Measurements from ENCODE around the gene ZNF143. TPM values are rescaled to one million over a fixed set of nuclear protein-coding genes. Genes with fewer than 3 reads are reported as not detected.
A peak's percentile ranks its signal among the peaks of the same experiment; 100 is the strongest.

The ZNF143 gene
- total and polyA plus RNA-seq, 2 of the 13 experiments (the other 11 are each of a cell fraction or from before 2014, with no cell fraction given) = 22.4 to 35.6 TPM

GRCh38 chr11:9574622-9575259 lies 113.9 kb downstream of the ZNF143 start (continued):
- no peak for TF ChIP-seq CSRNP2 (CRISPR knock-in tag; conservative IDR thresholded peaks at IDR 0.05; ENCODE audit: low read depth)
- no peak for TF ChIP-seq NFE2L1 (CRISPR knock-in tag; IDR thresholded peaks at IDR 0.05; ENCODE audit: borderline replicate concordance)
- TF ChIP-seq SRSF4 (IDR thresholded peaks at IDR 0.05; ENCODE audit: low read depth, low read length, poor library complexity, severe bottlenecking) = no peak
- TF ChIP-seq ZNF20 (CRISPR knock-in tag; IDR thresholded peaks at IDR 0.05) = no peak
- no peak for TF ChIP-seq HNRNPK (IDR thresholded peaks at IDR 0.05; ENCODE audit: low read depth, low read length, poor library complexity, severe bottlenecking)
- no peak for TF ChIP-seq TSC22D2 (CRISPR knock-in tag; IDR thresholded peaks at IDR 0.05; ENCODE audit: borderline replicate concordance)
- 0 out of 2 replicates have a peak, but pooled peaks have one; percentile 38 for TF ChIP-seq ZNF749 (CRISPR knock-in tag; IDR thresholded peaks at IDR 0.05; ENCODE audit: borderline replicate concordance)
- TF ChIP-seq ZNF143 (CRISPR knock-in tag; IDR thresholded peaks at IDR 0.05) = no peak
- TF ChIP-seq DR1 (CRISPR knock-in tag; IDR thresholded peaks at IDR 0.05) = peak; percentile 47; the same call in 1 of the 2 replicates
- no peak for TF ChIP-seq ZNF10 (CRISPR knock-in tag; IDR thresholded peaks at IDR 0.05; ENCODE audit: borderline replicate concordance, low read depth)
- no peak for TF ChIP-seq ZFP37 (CRISPR knock-in tag; IDR thresholded peaks at IDR 0.05; ENCODE audit: borderline replicate concordance)
- no peak for TF ChIP-seq PCBP1 (IDR thresholded peaks at IDR 0.05; ENCODE audit: borderline replicate concordance, low read depth, low read length)
- TF ChIP-seq GMEB2 (CRISPR knock-in tag; IDR thresholded peaks at IDR 0.05; ENCODE audit: low read depth) = no peak
- peak; percentile 84 for TF ChIP-seq AGO2 (optimal IDR thresholded peaks at IDR 0.05; ENCODE audit: low read depth, low read length)
- TF ChIP-seq ZNF160 (CRISPR knock-in tag; IDR thresholded peaks at IDR 0.05) = no peak
- TF ChIP-seq ZNF17 (CRISPR knock-in tag; IDR thresholded peaks at IDR 0.05) = no peak
- TF ChIP-seq NRL (CRISPR knock-in tag; IDR thresholded peaks at IDR 0.05; ENCODE audit: borderline replicate concordance) = peak; percentile 43; the same call in 1 of the 2 replicates
- peak; percentile 33 for TF ChIP-seq TBX2 (CRISPR knock-in tag; IDR thresholded peaks at IDR 0.05; ENCODE audit: borderline replicate concordance)
- peak; percentile 87 for TF ChIP-seq ZNF891 (CRISPR knock-in tag; IDR thresholded peaks at IDR 0.05)
- TF ChIP-seq FOXA1 (IDR thresholded peaks at IDR 0.05) = no peak
- no peak for TF ChIP-seq FOXA1 (CRISPR knock-in tag; IDR thresholded peaks at IDR 0.05)
- TF ChIP-seq ADNP (CRISPR knock-in tag; IDR thresholded peaks at IDR 0.05) = no peak
- TF ChIP-seq ZNF704 (CRISPR knock-in tag; IDR thresholded peaks at IDR 0.05; ENCODE audit: borderline replicate concordance) = no peak
- TF ChIP-seq THAP11 (CRISPR knock-in tag; IDR thresholded peaks at IDR 0.05) = no peak
- no peak for TF ChIP-seq ZNF276 (CRISPR knock-in tag; IDR thresholded peaks at IDR 0.05; ENCODE audit: low read depth)
